ENCODE results near the gene CSNK2A1. TPM values are rescaled to one million over a fixed set of nuclear protein-coding genes. Genes with fewer than 3 reads are reported as not detected.

Gene CSNK2A1
- polyA plus RNA-seq, 1 donor from 2014 or later: 255 TPM

- Histone ChIP-seq H3K4me3 (ENCODE audit: low read length) (no peak overlapping the region), H3K4me2 (ENCODE audit: low read length) (no peak overlapping the region), H3K79me2 (replicated peaks; ENCODE audit: insufficient read depth, low read length) (peaks cover 44% of the 10 kb centered on the region), H2AFZ (ENCODE audit: low read depth, low read length) (no peak overlapping the region), H3K9me2 (ENCODE audit: insufficient read depth, low read length) (no peaks in the 10 kb centered on the region), H3K36me3 (ENCODE audit: insufficient read depth, low read length) (peaks cover 3% of the 10 kb centered on the region), H3K27ac (ENCODE audit: low read length) (no peak overlapping the region), H3K9me3 (ENCODE audit: low read length) (no peaks in the 10 kb centered on the region), H3K27me3 (ENCODE audit: insufficient read depth, low read depth, low read length) (no peaks in the 10 kb centered on the region), H3F3A (ENCODE audit: insufficient read depth, low read length, poor library complexity, severe bottlenecking) (no peaks in the 10 kb centered on the region), H3K9ac (ENCODE audit: low read length) (no peak overlapping the region), H4K20me1 (ENCODE audit: insufficient read depth) (no peaks in the 10 kb centered on the region)
- TF ChIP-seq EZH2 (IDR thresholded peaks at IDR 0.05; ENCODE audit: borderline replicate concordance, insufficient read depth, low read length, poor library complexity, severe bottlenecking): no peak
- TF ChIP-seq SMC3 (conservative IDR thresholded peaks at IDR 0.05; ENCODE audit: poor library complexity): no peak
- TF ChIP-seq POLR2AphosphoS5 (IDR thresholded peaks at IDR 0.05): no peak
- no peak for TF ChIP-seq RAD21 (conservative IDR thresholded peaks at IDR 0.05)
- TF ChIP-seq REST (IDR thresholded peaks at IDR 0.05; ENCODE audit: borderline replicate concordance): no peak
- TF ChIP-seq EP300 (conservative IDR thresholded peaks at IDR 0.05; ENCODE audit: poor library complexity, severe bottlenecking): no peak
- no peak for TF ChIP-seq MXI1 (conservative IDR thresholded peaks at IDR 0.05; ENCODE audit: poor library complexity, severe bottlenecking)
- no peak for TF ChIP-seq TAF1 (IDR thresholded peaks at IDR 0.05; ENCODE audit: low read depth)
- TF ChIP-seq CTCF (IDR thresholded peaks at IDR 0.05; ENCODE audit: poor library complexity, severe bottlenecking): no peak
Measured at GRCh38 chr20:507761-508332, 35.7 kb downstream of the CSNK2A1 start.

GRCh38 chr20:507006-507758 is 36.4 kb downstream of the CSNK2A1 start:
- no peak overlapping the region for H3K4me3 ChIP-seq (ENCODE audit: low read length)
- H3K9ac ChIP-seq (ENCODE audit: low read length): no peak overlapping the region
- H3K27me3 ChIP-seq (ENCODE audit: insufficient read depth, low read depth, low read length): no peaks in the 10 kb centered on the region
- peaks cover 37% of the 10 kb centered on the region for H3K79me2 ChIP-seq (replicated peaks; ENCODE audit: insufficient read depth, low read length)
- H3K9me3 ChIP-seq (ENCODE audit: low read length): no peaks in the 10 kb centered on the region
- H3K36me3 ChIP-seq (ENCODE audit: insufficient read depth, low read length): peaks cover 3% of the 10 kb centered on the region
- no peaks in the 10 kb centered on the region for H3K9me2 ChIP-seq (ENCODE audit: insufficient read depth, low read length)
- H3K27ac ChIP-seq (ENCODE audit: low read length): no peak overlapping the region
- H4K20me1 ChIP-seq (ENCODE audit: insufficient read depth): no peaks in the 10 kb centered on the region
- no peak overlapping the region for H2AFZ ChIP-seq (ENCODE audit: low read depth, low read length)
- H3F3A ChIP-seq (ENCODE audit: insufficient read depth, low read length, poor library complexity, severe bottlenecking): no peaks in the 10 kb centered on the region
- H3K4me2 ChIP-seq (ENCODE audit: low read length): no peak overlapping the region
- TF ChIP-seq CTCF (IDR thresholded peaks at IDR 0.05; ENCODE audit: poor library complexity, severe bottlenecking) (no peak), RAD21 (conservative IDR thresholded peaks at IDR 0.05) (no peak), TAF1 (IDR thresholded peaks at IDR 0.05; ENCODE audit: low read depth) (no peak), EP300 (conservative IDR thresholded peaks at IDR 0.05; ENCODE audit: poor library complexity, severe bottlenecking) (no peak), REST (IDR thresholded peaks at IDR 0.05; ENCODE audit: borderline replicate concordance) (no peak), MXI1 (conservative IDR thresholded peaks at IDR 0.05; ENCODE audit: poor library complexity, severe bottlenecking) (no peak), SMC3 (conservative IDR thresholded peaks at IDR 0.05; ENCODE audit: poor library complexity) (no peak), POLR2AphosphoS5 (IDR thresholded peaks at IDR 0.05) (no peak), EZH2 (IDR thresholded peaks at IDR 0.05; ENCODE audit: borderline replicate concordance, insufficient read depth, low read length, poor library complexity, severe bottlenecking) (no peak)
